GM12865 (cell line): ENCODE results near the gene ADSS1.

Experiments
- DNase-seq: peaks from one replicate; pipeline ENCODE4 v3.0.0; 2010; ENCODE audit warnings: low read depth
- H3K4me3 ChIP-seq: 2 replicates; pipeline ENCODE4 v1.5.1; 2011; ENCODE audit warnings: mild to moderate bottlenecking, low read depth, low read length, control low read depth
- CTCF ChIP-seq: IDR thresholded peaks from 2 replicates; pipeline ENCODE4 v1.5.1; 2011; ENCODE audit warnings: low read length, control low read depth, low read depth, inconsistent platforms; ENCODE audit not compliant: insufficient read depth; ENCODE audit errors: missing control alignments

The ADSS1 gene

GRCh38 chr14:104792101-104792884, 68.3 kb downstream of the ADSS1 start:
- H3K4me3 ChIP-seq = no peak overlapping the region
- DNase-seq = no peak
- TF ChIP-seq CTCF = no peak

- H3K4me3 ChIP-seq = no peak overlapping the region
- TF ChIP-seq CTCF = no peak
- DNase-seq = no peak
Observed at GRCh38 chr14:104792945-104793702, 69.1 kb downstream of the ADSS1 start.

GRCh38 chr14:104793703-104793959, 69.6 kb downstream of the ADSS1 start:
- no peak for TF ChIP-seq CTCF
- H3K4me3 ChIP-seq = peak overlapping the region; percentile 86
- DNase-seq = no peak

- peak; percentile 70 for DNase-seq
- no peak for TF ChIP-seq CTCF
- H3K4me3 ChIP-seq = peak overlapping the region; percentile 86
Observed at GRCh38 chr14:104794099-104794498, 70.1 kb downstream of the ADSS1 start.

GRCh38 chr14:104794631-104794992, 70.6 kb downstream of the ADSS1 start:
- DNase-seq = no peak
- H3K4me3 ChIP-seq = peak overlapping the region; percentile 86
- no peak for TF ChIP-seq CTCF

GRCh38 chr14:104794993-104795780, 71.2 kb downstream of the ADSS1 start, which contains the start of gene AKT1:
Gene AKT1 (minus strand): TSS chr14:104795748. CDS start chr14:104792643, 3,105 bp downstream.
- DNase-seq = peak; percentile 39
- peak within 1 kb of the TSS; percentile 86 for H3K4me3 ChIP-seq
- no peak for TF ChIP-seq CTCF
